Measurements from ENCODE around the gene HIC1.

HIC1 gene

GRCh38 chr17:2050300-2051060 is 4.4 kb upstream of the HIC1 start:
- peak; percentile 13 for ATAC-seq
- TF ChIP-seq ZNF8 (CRISPR knock-in tag; IDR thresholded peaks at IDR 0.05): no peak
- no peak for TF ChIP-seq SNAI2 (CRISPR knock-in tag; IDR thresholded peaks at IDR 0.05)
- TF ChIP-seq BACH2 (CRISPR knock-in tag; IDR thresholded peaks at IDR 0.05; ENCODE audit: borderline replicate concordance): no peak
- no peak for TF ChIP-seq ZFP3 (CRISPR knock-in tag; IDR thresholded peaks at IDR 0.05)
- TF ChIP-seq GLIS3 (CRISPR knock-in tag; IDR thresholded peaks at IDR 0.05): no peak
- TF ChIP-seq POU6F1 (CRISPR knock-in tag; IDR thresholded peaks at IDR 0.05; ENCODE audit: borderline replicate concordance, low read depth): no peak
- TF ChIP-seq CSDC2 (CRISPR knock-in tag; IDR thresholded peaks at IDR 0.05): no peak

DNA sequence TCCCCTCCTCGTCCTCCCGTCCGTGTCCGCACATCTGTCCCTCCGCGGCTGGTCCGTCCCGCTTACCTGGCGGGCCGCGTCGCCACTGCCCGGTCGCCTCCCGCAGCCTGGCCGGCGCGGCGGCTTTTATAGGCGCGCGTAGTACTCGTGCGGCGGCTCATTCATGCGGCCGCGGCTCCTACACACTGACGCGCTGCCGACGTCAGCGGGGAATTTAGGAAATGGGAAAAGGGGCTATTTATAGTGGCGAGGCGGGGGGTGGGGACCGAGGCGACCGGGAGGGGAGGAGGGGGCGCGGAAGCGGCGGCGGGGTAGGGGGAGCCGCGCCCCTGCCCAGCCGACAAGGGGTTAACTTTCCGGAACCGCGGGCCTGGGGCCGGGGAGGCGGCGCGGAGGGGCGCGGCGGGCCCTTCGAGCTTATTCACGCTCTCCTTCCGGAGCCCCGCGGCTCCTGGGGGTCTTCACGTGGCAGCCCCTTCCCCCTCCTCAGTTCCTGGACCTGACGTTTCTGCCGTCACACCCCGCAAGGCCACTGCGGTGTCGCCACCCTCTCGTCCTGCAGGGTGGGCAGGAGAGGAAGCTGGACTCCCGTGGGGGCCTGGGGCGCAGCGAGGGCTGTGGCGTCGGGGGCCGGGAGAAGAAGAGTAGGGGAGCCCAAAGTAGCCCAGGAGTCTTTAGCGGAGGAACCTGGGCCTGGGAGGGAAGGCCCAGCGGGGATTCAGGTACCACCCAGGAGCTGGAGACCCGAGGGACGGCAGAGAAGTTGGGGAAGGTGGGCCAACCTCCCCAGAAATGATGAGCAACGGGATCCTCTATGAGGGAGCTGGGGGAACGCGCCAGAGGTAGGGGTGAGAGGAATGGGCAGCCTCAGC is 3.6 kb upstream of the HIC1 start:
- TF ChIP-seq CSRNP3 (CRISPR knock-in tag; IDR thresholded peaks at IDR 0.05) (no peak), RARB (CRISPR knock-in tag; IDR thresholded peaks at IDR 0.05) (no peak), TCF4 (CRISPR knock-in tag; IDR thresholded peaks at IDR 0.05; ENCODE audit: borderline replicate concordance) (no peak)
- no peak for ATAC-seq

GRCh38 chr17:2051933-2052559 is 2.9 kb upstream of the HIC1 start:
- no peak for ATAC-seq
- TF ChIP-seq SNAI2 (CRISPR knock-in tag; IDR thresholded peaks at IDR 0.05) (no peak), ESRRG (CRISPR knock-in tag; IDR thresholded peaks at IDR 0.05) (no peak), CREB5 (CRISPR knock-in tag; IDR thresholded peaks at IDR 0.05; ENCODE audit: low read depth) (no peak), ZFP3 (CRISPR knock-in tag; IDR thresholded peaks at IDR 0.05) (no peak)

- TF ChIP-seq ZFP3 (CRISPR knock-in tag; IDR thresholded peaks at IDR 0.05) (peak; percentile 99), CSRNP3 (CRISPR knock-in tag; IDR thresholded peaks at IDR 0.05) (no peak), ZNF70 (CRISPR knock-in tag; IDR thresholded peaks at IDR 0.05) (0 out of 2 replicates have a peak, but pooled peaks have one; percentile 31)
- TF ChIP-seq, protein P1, sequence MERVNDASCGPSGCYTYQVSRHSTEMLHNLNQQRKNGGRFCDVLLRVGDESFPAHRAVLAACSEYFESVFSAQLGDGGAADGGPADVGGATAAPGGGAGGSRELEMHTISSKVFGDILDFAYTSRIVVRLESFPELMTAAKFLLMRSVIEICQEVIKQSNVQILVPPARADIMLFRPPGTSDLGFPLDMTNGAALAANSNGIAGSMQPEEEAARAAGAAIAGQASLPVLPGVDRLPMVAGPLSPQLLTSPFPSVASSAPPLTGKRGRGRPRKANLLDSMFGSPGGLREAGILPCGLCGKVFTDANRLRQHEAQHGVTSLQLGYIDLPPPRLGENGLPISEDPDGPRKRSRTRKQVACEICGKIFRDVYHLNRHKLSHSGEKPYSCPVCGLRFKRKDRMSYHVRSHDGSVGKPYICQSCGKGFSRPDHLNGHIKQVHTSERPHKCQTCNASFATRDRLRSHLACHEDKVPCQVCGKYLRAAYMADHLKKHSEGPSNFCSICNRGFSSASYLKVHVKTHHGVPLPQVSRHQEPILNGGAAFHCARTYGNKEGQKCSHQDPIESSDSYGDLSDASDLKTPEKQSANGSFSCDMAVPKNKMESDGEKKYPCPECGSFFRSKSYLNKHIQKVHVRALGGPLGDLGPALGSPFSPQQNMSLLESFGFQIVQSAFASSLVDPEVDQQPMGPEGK (CRISPR knock-in tag; IDR thresholded peaks at IDR 0.05; ENCODE audit: borderline replicate concordance): peak; percentile 74; the same call in 1 of the 2 replicates
- ATAC-seq: peak; percentile 8
Observed at GRCh38 chr17:2053380-2054261, 1.3 kb upstream of the HIC1 start.
